ENCODE measurements around the gene SBNO2. TPM values are rescaled to one million over a fixed set of nuclear protein-coding genes. Genes with fewer than 3 reads are reported as not detected.

The SBNO2 gene
- polyA plus RNA-seq, 4 donors: 15.2 to 22.8 (median 20.1) TPM

- no peak for DNase-seq (ENCODE audit: low read depth in 4 of 4, low spot score in 2 of 4)
Measured at GRCh38 chr19:1066251-1066747, 107.8 kb downstream of the SBNO2 start.

- DNase-seq (ENCODE audit: low read depth in 4 of 4, low spot score in 2 of 4): no peak
Measured at GRCh38 chr19:1065606-1066109, 108.4 kb downstream of the SBNO2 start.

GRCh38 chr19:1064661-1065605 lies 109.1 kb downstream of the SBNO2 start:
- peak in 1 of 4 donors; percentile 51 for DNase-seq (ENCODE audit: low read depth in 4 of 4, low spot score in 2 of 4)

- no peak for DNase-seq (ENCODE audit: low read depth in 4 of 4, low spot score in 2 of 4)
Measured at GRCh38 chr19:1063909-1064660, 110.0 kb downstream of the SBNO2 start.

GRCh38 chr19:1063030-1063908 lies 110.8 kb downstream of the SBNO2 start:
- DNase-seq (ENCODE audit: low read depth in 4 of 4, low spot score in 2 of 4): no peak

- DNase-seq (ENCODE audit: low read depth in 4 of 4, low spot score in 2 of 4): no peak
Measured at GRCh38 chr19:1062387-1063029, 111.6 kb downstream of the SBNO2 start.

GRCh38 chr19:1061987-1062386 lies 112.1 kb downstream of the SBNO2 start:
- DNase-seq (ENCODE audit: low read depth in 4 of 4, low spot score in 2 of 4): no peak

GRCh38 chr19:1060689-1061088 lies 113.4 kb downstream of the SBNO2 start:
- no peak for DNase-seq (ENCODE audit: low read depth in 4 of 4, low spot score in 2 of 4)

- DNase-seq (ENCODE audit: low read depth in 4 of 4, low spot score in 2 of 4): no peak
Measured at GRCh38 chr19:1058112-1058511, 116.0 kb downstream of the SBNO2 start.

Other genes with a start within 250 kb of the SBNO2 start
- gene ARID3A, start 248.2 kb downstream of the SBNO2 start, polyA plus RNA-seq (ENCODE audit: insufficient read length in 4 of 4): 10 to 100 TPM; 16.3 to 37.2 (median 29.1) TPM
- gene WDR18, start 189.9 kb downstream of the SBNO2 start, polyA plus RNA-seq (ENCODE audit: insufficient read length in 4 of 4): 10 to 100 TPM; 33.2 to 68.7 (median 55.4) TPM
- gene GRIN3B, start 173.8 kb downstream of the SBNO2 start, polyA plus RNA-seq (ENCODE audit: insufficient read length in 4 of 4): 1 to 10 TPM in 2 of 4 donors, under 1 TPM in 2; 0.41 to 1.4 (median 1.0) TPM
- gene TMEM259, start 153.1 kb downstream of the SBNO2 start, polyA plus RNA-seq (ENCODE audit: insufficient read length in 4 of 4): 100 to 1,000 TPM in 3 of 4 donors, 10 to 100 TPM in 1; 98.0 to 154 (median 130) TPM
- not detected for gene RNU6-2, start 152.7 kb downstream of the SBNO2 start, polyA plus RNA-seq (ENCODE audit: insufficient read length in 4 of 4)
- 100 to 1,000 TPM; 163 to 215 (median 186) TPM for gene CNN2, start 147.7 kb downstream of the SBNO2 start, polyA plus RNA-seq (ENCODE audit: insufficient read length in 4 of 4)
- gene ABCA7, start 134.2 kb downstream of the SBNO2 start, polyA plus RNA-seq (ENCODE audit: insufficient read length in 4 of 4): 10 to 100 TPM in 1 of 4 donors, 1 to 10 TPM in 3; 6.9 to 14.0 (median 8.5) TPM
- gene ARHGAP45, start 107.1 kb downstream of the SBNO2 start, polyA plus RNA-seq (ENCODE audit: insufficient read length in 4 of 4): 10 to 100 TPM in 3 of 4 donors, 1 to 10 TPM in 1; 9.4 to 14.9 (median 12.2) TPM
- gene POLR2E, start 78.9 kb downstream of the SBNO2 start, polyA plus RNA-seq (ENCODE audit: insufficient read length in 4 of 4): 100 to 1,000 TPM; 139 to 183 (median 154) TPM
- gene GPX4, start 70.3 kb downstream of the SBNO2 start, polyA plus RNA-seq (ENCODE audit: insufficient read length in 4 of 4): 100 to 1,000 TPM; 240 to 321 (median 259) TPM
- 10 to 100 TPM; 59.1 to 64.4 (median 61.9) TPM for gene STK11, start 31.5 kb upstream of the SBNO2 start, polyA plus RNA-seq (ENCODE audit: insufficient read length in 4 of 4)
- 1 to 10 TPM; 1.1 to 5.9 (median 3.5) TPM for gene CBARP, start 63.7 kb upstream of the SBNO2 start, polyA plus RNA-seq (ENCODE audit: insufficient read length in 4 of 4)
- 100 to 1,000 TPM in 3 of 4 donors, 10 to 100 TPM in 1; 83.4 to 185 (median 127) TPM for gene ATP5F1D, start 67.5 kb upstream of the SBNO2 start, polyA plus RNA-seq (ENCODE audit: insufficient read length in 4 of 4)
- 10 to 100 TPM; 39.9 to 83.0 (median 65.7) TPM for gene MIDN, start 74.3 kb upstream of the SBNO2 start, polyA plus RNA-seq (ENCODE audit: insufficient read length in 4 of 4)
- gene CIRBP, start 95.1 kb upstream of the SBNO2 start, polyA plus RNA-seq (ENCODE audit: insufficient read length in 4 of 4): 1,000 to 10,000 TPM in 1 of 4 donors, 100 to 1,000 TPM in 3; 787 to 1,013 (median 826) TPM
- gene FAM174C, start 101.3 kb upstream of the SBNO2 start, polyA plus RNA-seq (ENCODE audit: insufficient read length in 4 of 4): 10 to 100 TPM; 13.3 to 30.9 (median 26.1) TPM
- gene EFNA2, start 111.6 kb upstream of the SBNO2 start, polyA plus RNA-seq (ENCODE audit: insufficient read length in 4 of 4): 1 to 10 TPM; 1.8 to 5.8 (median 4.3) TPM
- 10 to 100 TPM; 43.6 to 99.1 (median 85.1) TPM for gene NDUFS7, start 209.6 kb upstream of the SBNO2 start, polyA plus RNA-seq (ENCODE audit: insufficient read length in 4 of 4)
- gene GAMT, start 227.3 kb upstream of the SBNO2 start, polyA plus RNA-seq (ENCODE audit: insufficient read length in 4 of 4): 10 to 100 TPM; 24.4 to 44.5 (median 40.2) TPM
- gene DAZAP1, start 233.3 kb upstream of the SBNO2 start, polyA plus RNA-seq (ENCODE audit: insufficient read length in 4 of 4): 100 to 1,000 TPM in 2 of 4 donors, 10 to 100 TPM in 2; 67.1 to 110 (median 95.0) TPM